Naive thymus-derived CD4-positive, alpha-beta T cell (primary cell): ENCODE measurements around the gene MDN1. TPM values are rescaled to one million over a fixed set of nuclear protein-coding genes. Genes with fewer than 3 reads are reported as not detected.
A peak's percentile ranks its signal among the peaks of the same experiment; 100 is the strongest.
"Not testable (repeated sequence)": the region's sequence is repeated elsewhere in the genome, so short reads cannot be mapped to it uniquely, and the experiment has no call there.

Experiments used
- ATAC-seq: fragments of 150-1000 bp; cut with Tn5 transposase; 2 replicates; pipeline ENCODE4 v1.10.0; 2021; ENCODE audit warnings: mild to moderate bottlenecking, moderate library complexity
- CTCF ChIA-PET: fragments of 350-600 bp; sonication (Branson Sonifier 250); formaldehyde crosslinking; loops from one replicate; lab custom pipeline; 2021; ENCODE audit warnings: antibody characterized with exemption; lab: Charles Lee
- POLR2A ChIA-PET: fragments of 350-600 bp; sonication (Branson Sonifier 250); formaldehyde crosslinking; loops from one replicate; lab custom pipeline; 2021; ENCODE audit warnings: antibody characterized with exemption, inconsistent platforms; lab: Charles Lee
- DNase-seq, 9 donors: peaks; one replicate each; pipeline versions ENCODE4 v3.0.0 to v3.0.0-alpha.2; 2020 to 2022; ENCODE audit warnings: mixed read lengths in 1 of 9
- H3K27ac ChIP-seq: one replicate; pipeline ENCODE4 v1.7.0; 2013; ENCODE audit warnings: mild to moderate bottlenecking, low read depth, low read length, moderate library complexity
- H3K27me3 ChIP-seq, 2 donors: one replicate each; pipeline ENCODE4 v1.7.0; 2013; ENCODE audit warnings: low read length in 2 of 2, mild to moderate bottlenecking in 2 of 2, moderate library complexity in 2 of 2; ENCODE audit not compliant: control insufficient read depth in 2 of 2, insufficient read depth in 2 of 2
- H3K36me3 ChIP-seq, 3 experiments: 1 replicate in 2 of 3; 2 replicates in 1 of 3; pipeline ENCODE4 v1.7.0; 2013; ENCODE audit warnings: low read length in 3 of 3, mild to moderate bottlenecking in 3 of 3, moderate library complexity in 1 of 3; ENCODE audit not compliant: insufficient read depth in 3 of 3, control insufficient read depth in 2 of 3
- H3K4me1 ChIP-seq, 2 donors: one replicate each; pipeline ENCODE4 v1.7.0; 2013; ENCODE audit warnings: low read length in 2 of 2, mild to moderate bottlenecking in 2 of 2, moderate library complexity in 1 of 2; ENCODE audit not compliant: control insufficient read depth in 2 of 2, insufficient read depth in 2 of 2
- H3K4me3 ChIP-seq: 2 replicates; pipeline ENCODE4 v1.7.0; 2013; ENCODE audit warnings: mild to moderate bottlenecking, low read length
- H3K9me3 ChIP-seq, 3 experiments: 1 replicate in 2 of 3; 2 replicates in 1 of 3; pipeline ENCODE4 v1.7.0; 2013; ENCODE audit warnings: low read length in 3 of 3; ENCODE audit not compliant: control insufficient read depth in 2 of 3
- H3K27ac Mint-ChIP-seq, 9 donors: one replicate each; pipeline ENCODE4 v1.8.0; 2020 to 2022; ENCODE audit warnings: mixed read lengths in 9 of 9, mild to moderate bottlenecking in 8 of 9, moderate library complexity in 5 of 9, inconsistent platforms in 2 of 9
- H3K27me3 Mint-ChIP-seq, 5 donors: one replicate each; pipeline ENCODE4 v1.8.0; 2021 to 2022; ENCODE audit warnings: mixed read lengths in 5 of 5, mild to moderate bottlenecking in 1 of 5
- H3K36me3 Mint-ChIP-seq, 5 donors: one replicate each; pipeline ENCODE4 v1.8.0; 2020 to 2022; ENCODE audit warnings: mixed read lengths in 5 of 5, mild to moderate bottlenecking in 3 of 5, inconsistent platforms in 1 of 5
- H3K4me1 Mint-ChIP-seq, 7 donors: one replicate each; pipeline ENCODE4 v1.8.0; 2020 to 2022; ENCODE audit warnings: mixed read lengths in 7 of 7, mild to moderate bottlenecking in 3 of 7, inconsistent platforms in 1 of 7
- H3K4me3 Mint-ChIP-seq, 10 donors: one replicate each; pipeline ENCODE4 v1.8.0; 2020 to 2022; ENCODE audit warnings: mild to moderate bottlenecking in 10 of 10, mixed read lengths in 10 of 10, moderate library complexity in 6 of 10, inconsistent platforms in 2 of 10
- H3K9me3 Mint-ChIP-seq, 11 donors: one replicate each; pipeline ENCODE4 v1.8.0; 2020 to 2022; ENCODE audit warnings: mixed read lengths in 11 of 11, mild to moderate bottlenecking in 4 of 11, inconsistent platforms in 1 of 11, moderate library complexity in 1 of 11
- intact Hi-C, 2 donors: fragments of 100-400 bp; cut with micrococcal nuclease; formaldehyde crosslinking; loops; one replicate each; pipeline ENCODE4 v1.15.1; 2023
- polyA plus RNA-seq, 2 donors: library from polyadenylated mRNA; unstranded; fragments of 300-500 nt; fragmentation: Illumina TruSeq; gene quantifications; one replicate each; pipeline ENCODE4 v1.2.3, GENCODE V29; 2021
- total RNA-seq, 6 experiments: library from RNA in 5 of 6; stranded (reverse) in 5 of 6; gene quantifications; 1 replicate in 5 of 6; 2 replicates in 1 of 6; pipeline ENCODE4 v1.2.3 and lab custom pipeline; 2021 to 2026

Gene MDN1
- total and polyA plus RNA-seq, 7 experiments from 2014 or later, result 8.2 to 66.1 (median 62.7) TPM

- Mint-ChIP-seq H3K27ac (no peak overlapping the region), H3K9me3 (peaks cover 0 to 11% (median 0%) of the 10 kb centered on the region in 11 donors), H3K4me3 (no peak overlapping the region), H3K27me3 (no peaks in the 10 kb centered on the region), H3K4me1 (peaks cover 0 to 24% (median 6%) of the 10 kb centered on the region in 7 donors), H3K36me3 (peaks cover 23 to 57% (median 53%) of the 10 kb centered on the region in 5 donors)
- H3K36me3 ChIP-seq, result peaks cover 22 to 79% (median 26%) of the 10 kb centered on the region in 3 experiments
- POLR2A ChIA-PET, result no interaction called here
- no peak overlapping the region for H3K27ac ChIP-seq
- no peaks in the 10 kb centered on the region for H3K9me3 ChIP-seq
- ATAC-seq (no peak), DNase-seq (no peak)
- no peaks in the 10 kb centered on the region for H3K4me1 ChIP-seq
- intact Hi-C loops, result no loop called here
- CTCF ChIA-PET, result interaction anchor here (0.7 kb wide), 1 partner anchor 619 kb away, joined by 3 read pairs; no protein-coding TSS in a partner anchor
- H3K4me3 ChIP-seq, result no peak overlapping the region
- no peaks in the 10 kb centered on the region for H3K27me3 ChIP-seq
Measured at GRCh38 chr6:89858041-89858440, 38.4 kb upstream of the MDN1 start.

DNA sequence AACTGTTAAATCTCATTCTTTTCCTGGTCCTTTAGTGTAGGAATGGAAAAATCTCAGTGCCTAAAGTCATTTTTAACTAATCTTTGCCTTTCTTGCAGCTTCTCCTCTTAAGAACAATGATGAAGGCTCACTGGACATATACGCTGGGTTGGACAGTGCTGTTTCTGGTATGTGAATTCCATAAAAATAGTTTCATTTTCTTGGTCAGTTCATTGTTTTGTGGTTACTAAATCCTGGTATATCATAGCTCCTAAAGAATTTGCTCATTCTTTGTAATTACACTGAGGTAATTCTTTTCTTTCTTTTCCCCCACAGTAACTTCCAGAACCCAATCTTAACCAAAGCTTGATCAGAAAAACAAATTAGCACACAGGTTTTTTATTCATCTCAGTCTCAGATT lies 33.5 kb upstream of the MDN1 start:
- peaks cover 8 to 68% (median 21%) of the 10 kb centered on the region in 3 experiments for H3K36me3 ChIP-seq
- no peak for ATAC-seq
- no peaks in the 10 kb centered on the region for H3K27me3 Mint-ChIP-seq
- ChIA-PET POLR2A (no interaction called here), CTCF (interaction anchor here (0.6 kb wide), 2 partner anchors 56 to 335 kb away, joined by 3 to 4 read pairs; no protein-coding TSS in a partner anchor)
- H3K9me3 Mint-ChIP-seq, result no peaks in the 10 kb centered on the region
- intact Hi-C loops, result no loop called here
- no peaks in the 10 kb centered on the region for H3K9me3 ChIP-seq
- H3K27ac ChIP-seq, result no peak overlapping the region
- H3K4me3 ChIP-seq, result no peak overlapping the region
- no peaks in the 10 kb centered on the region for H3K4me1 ChIP-seq
- H3K4me3 Mint-ChIP-seq, result no peak overlapping the region
- H3K27ac Mint-ChIP-seq, result peak overlapping the region in 1 of 9 donors; percentile 45
- H3K4me1 Mint-ChIP-seq, result peaks cover 0 to 15% (median 5%) of the 10 kb centered on the region in 7 donors
- DNase-seq, result no peak
- no peaks in the 10 kb centered on the region for H3K27me3 ChIP-seq
- peaks cover 8 to 63% (median 27%) of the 10 kb centered on the region in 5 donors for H3K36me3 Mint-ChIP-seq

- intact Hi-C loops, H3K9me3 Mint-ChIP-seq, H3K4me3 Mint-ChIP-seq, H3K9me3 ChIP-seq, H3K27ac Mint-ChIP-seq, H3K27ac ChIP-seq, H3K27me3 ChIP-seq, H3K27me3 Mint-ChIP-seq, H3K4me1 ChIP-seq, DNase-seq, ATAC-seq, H3K4me3 ChIP-seq: not testable (repeated sequence)
- Mint-ChIP-seq H3K4me1 (peaks cover 11 to 29% (median 19%) of the 10 kb centered on the region in 7 donors), H3K36me3 (peaks cover 3 to 40% (median 9%) of the 10 kb centered on the region in 5 donors)
- ChIA-PET CTCF (interaction anchor here (0.6 kb wide), 2 partner anchors 10 to 24 kb away, joined by 3 to 4 read pairs; no protein-coding TSS in a partner anchor), POLR2A (interaction anchor here (0.7 kb wide), 1 partner anchor 127 kb away, joined by 6 read pairs; no protein-coding TSS in a partner anchor)
- peaks cover 0 to 17% (median 5%) of the 10 kb centered on the region in 3 experiments for H3K36me3 ChIP-seq
Measured at GRCh38 chr6:89847513-89847912, 27.9 kb upstream of the MDN1 start.

GRCh38 chr6:89843070-89843469 lies 23.5 kb upstream of the MDN1 start:
- Histone ChIP-seq H3K9me3 (no peaks in the 10 kb centered on the region), H3K4me1 (no peaks in the 10 kb centered on the region), H3K4me3 (no peak overlapping the region), H3K27me3 (no peaks in the 10 kb centered on the region), H3K36me3 (peaks cover 0 to 6% (median 5%) of the 10 kb centered on the region in 3 experiments), H3K27ac (no peak overlapping the region)
- no peaks in the 10 kb centered on the region for H3K27me3 Mint-ChIP-seq
- peak overlapping the region in 5 of 9 donors; percentile 11 to 63 (median 43) for H3K27ac Mint-ChIP-seq
- no peak for DNase-seq
- H3K36me3 Mint-ChIP-seq, result peaks cover 3 to 25% (median 8%) of the 10 kb centered on the region in 5 donors
- ChIA-PET CTCF (no interaction called here), POLR2A (interaction anchor here (2.2 kb wide), 1 partner anchor 14 kb away, joined by 6 read pairs; no protein-coding TSS in a partner anchor)
- H3K4me1 Mint-ChIP-seq, result peaks cover 24 to 44% (median 33%) of the 10 kb centered on the region in 7 donors
- intact Hi-C loops, result no loop called here
- no peak for ATAC-seq
- H3K9me3 Mint-ChIP-seq, result no peaks in the 10 kb centered on the region
- H3K4me3 Mint-ChIP-seq, result peak overlapping the region in 1 of 10 donors; percentile 1

GRCh38 chr6:89842228-89842627 lies 22.6 kb upstream of the MDN1 start:
- peak overlapping the region in 5 of 9 donors; percentile 11 to 65 (median 47) for H3K27ac Mint-ChIP-seq
- Histone ChIP-seq H3K36me3 (peaks cover 0 to 6% (median 5%) of the 10 kb centered on the region in 3 experiments), H3K4me1 (no peaks in the 10 kb centered on the region), H3K27me3 (no peaks in the 10 kb centered on the region), H3K27ac (no peak overlapping the region), H3K4me3 (no peak overlapping the region), H3K9me3 (no peaks in the 10 kb centered on the region)
- peaks cover 0 to 21% (median 7%) of the 10 kb centered on the region in 5 donors for H3K36me3 Mint-ChIP-seq
- ChIA-PET CTCF (no interaction called here), POLR2A (no interaction called here)
- peak overlapping the region in 1 of 10 donors; percentile 1 for H3K4me3 Mint-ChIP-seq
- H3K4me1 Mint-ChIP-seq, result peaks cover 24 to 50% (median 33%) of the 10 kb centered on the region in 7 donors
- intact Hi-C loops, result no loop called here
- no peak for DNase-seq
- H3K27me3 Mint-ChIP-seq, result no peaks in the 10 kb centered on the region
- ATAC-seq, result no peak
- no peaks in the 10 kb centered on the region for H3K9me3 Mint-ChIP-seq

- intact Hi-C loops, result no loop called here
- CTCF ChIA-PET, result interaction anchor here (0.6 kb wide), 1 partner anchor 28 kb away, joined by 7 read pairs; no protein-coding TSS in a partner anchor
Measured at GRCh38 chr6:89840538-89840937, 20.9 kb upstream of the MDN1 start.

More at GRCh38 chr6:89840538-89840937, 20.9 kb upstream of the MDN1 start:
- ATAC-seq (no peak), DNase-seq (peak in 1 of 9 donors; percentile 3)
- Mint-ChIP-seq H3K9me3 (no peaks in the 10 kb centered on the region), H3K27ac (peak overlapping the region in 2 of 9 donors; percentile 41 to 72), H3K4me1 (peaks cover 34 to 67% (median 46%) of the 10 kb centered on the region in 7 donors), H3K4me3 (peak overlapping the region in 1 of 10 donors; percentile 38), H3K27me3 (no peaks in the 10 kb centered on the region), H3K36me3 (peaks cover 0 to 27% (median 11%) of the 10 kb centered on the region in 5 donors)
- H3K36me3 ChIP-seq, result peaks cover 0 to 6% (median 0%) of the 10 kb centered on the region in 3 experiments
- no peak overlapping the region for H3K4me3 ChIP-seq
- POLR2A ChIA-PET, result interaction anchor here (0.8 kb wide), 1 partner anchor 16 kb away, joined by 12 read pairs; no protein-coding TSS in a partner anchor
- H3K27ac ChIP-seq, result no peak overlapping the region
- H3K9me3 ChIP-seq, result no peaks in the 10 kb centered on the region
- H3K27me3 ChIP-seq, result no peaks in the 10 kb centered on the region
- peaks cover 5 to 12% of the 10 kb centered on the region in 2 donors for H3K4me1 ChIP-seq
